K562 (cell line): ENCODE measurements around the gene OXSM. TPM values are rescaled to one million over a fixed set of nuclear protein-coding genes. Genes with fewer than 3 reads are reported as not detected.

ENCODE experiments used
- ATAC-seq: fragments of 200-7000 bp; cut with Tn5 transposase; 3 replicates; pipeline ENCODE4 v1.9.1; 2020; ENCODE audit warnings: moderate library complexity
- BruUV-seq: library from RNA; stranded (reverse); fragments of 400-500 nt; replicated peaks from 2 replicates; lab custom pipeline; 2021; lab: Mats Ljungman, UMichigan
- CTCF ChIA-PET: fragments of 300-600 bp; formaldehyde crosslinking; extraction: SDS; loops from one replicate; lab custom pipeline; 2021; ENCODE audit warnings: low intra/inter-chr PET ratio; lab: Yijun Ruan, JAX
- POLR2A ChIA-PET: fragments of 300-600, 350-650 bp; sonication (Branson Sonifier 250); formaldehyde crosslinking; extraction: SDS; loops from one replicate; lab custom pipeline; 2021; ENCODE audit warnings: antibody characterized with exemption, inconsistent platforms; lab: Yijun Ruan, JAX
- DNase-seq, 4 experiments: peaks; one replicate each; pipeline versions ENCODE4 v3.0.0 to v3.0.0-alpha.2; 2011 to 2018; ENCODE audit warnings: low spot score in 3 of 4, mixed read lengths in 3 of 4; ENCODE audit errors: extremely low read depth in 1 of 4
- FAIRE-seq: peaks from 2 replicates; lab custom pipeline; 2011; peaks lifted over from hg19 to GRCh38; lab: Jason Lieb, UNC
- H2AFZ ChIP-seq: 2 replicates; pipeline ENCODE4 v1.6.0; 2011; ENCODE audit warnings: low read depth, low read length, control low read depth, inconsistent platforms
- H3K27ac ChIP-seq: fragments of 200-600 bp; 3 replicates; pipeline ENCODE4 v1.8.0; 2011; ENCODE audit warnings: low read depth, mild to moderate bottlenecking, control low read depth, inconsistent platforms, low read length, moderate library complexity, mixed read lengths; ENCODE audit errors: extremely low read depth
- H3K27me3 ChIP-seq, 2 experiments: fragments of 300-600 bp in 1 of 2; 2 replicates in 1 of 2; 3 replicates in 1 of 2; pipeline versions ENCODE4 v1.6.0 to v1.8.0; 2011; ENCODE audit warnings: inconsistent platforms in 2 of 2, low read length in 2 of 2, mild to moderate bottlenecking in 1 of 2, mixed read lengths in 1 of 2, moderate library complexity in 1 of 2; ENCODE audit not compliant: control insufficient read depth in 2 of 2, insufficient read depth in 2 of 2
- H3K36me3 ChIP-seq: fragments of 300-600 bp; 3 replicates; pipeline ENCODE4 v1.8.0; 2011; ENCODE audit warnings: mild to moderate bottlenecking, low read length, inconsistent platforms; ENCODE audit not compliant: control insufficient read depth, insufficient read depth
- H3K4me1 ChIP-seq, 2 experiments: fragments of 200-600 bp in 1 of 2; replicated peaks in 1 of 2; 2 replicates in 1 of 2; 3 replicates in 1 of 2; pipeline versions ENCODE4 v1.5.1 to v1.8.0; 2011; ENCODE audit warnings: inconsistent platforms in 2 of 2, low read length in 2 of 2, mild to moderate bottlenecking in 1 of 2, mixed read lengths in 1 of 2, moderate library complexity in 1 of 2; ENCODE audit not compliant: control insufficient read depth in 2 of 2, insufficient read depth in 2 of 2
- H3K4me2 ChIP-seq: 2 replicates; pipeline ENCODE4 v1.6.1; 2011; ENCODE audit warnings: low read length, control low read depth, inconsistent platforms, mixed read lengths; ENCODE audit not compliant: insufficient read depth
- H3K4me3 ChIP-seq: fragments of 200-600 bp; sonication (generic), shearing (Covaris generic); 2 replicates; pipeline ENCODE4 v1.5.1; 2016; ENCODE audit warnings: control low read depth, inconsistent platforms
- H3K79me2 ChIP-seq: fragments of 200-600 bp; 3 replicates; pipeline ENCODE4 v1.8.0; 2011; ENCODE audit warnings: low read length, inconsistent platforms; ENCODE audit not compliant: control insufficient read depth, insufficient read depth
- H3K9ac ChIP-seq, 2 experiments: 2 replicates each; pipeline versions ENCODE4 v1.6.0 to v1.6.1; 2011; ENCODE audit warnings: low read depth in 2 of 2, low read length in 2 of 2, control low read depth in 1 of 2, inconsistent platforms in 1 of 2, mild to moderate bottlenecking in 1 of 2, mixed read lengths in 1 of 2; ENCODE audit not compliant: insufficient read depth in 1 of 2
- H3K9me1 ChIP-seq: one replicate; pipeline ENCODE4 v1.6.0; 2011; ENCODE audit warnings: inconsistent platforms, mild to moderate bottlenecking, low read length, moderate library complexity; ENCODE audit not compliant: control insufficient read depth, insufficient read depth
- H3K9me3 ChIP-seq: replicated peaks from 2 replicates; pipeline ENCODE4 v1.5.1; 2011; ENCODE audit warnings: low read depth, low read length, inconsistent platforms; ENCODE audit not compliant: control insufficient read depth, insufficient read depth
- H4K20me1 ChIP-seq: replicated peaks from 2 replicates; pipeline ENCODE4 v1.6.1; 2011; ENCODE audit warnings: low read length, inconsistent platforms, mixed read lengths; ENCODE audit not compliant: control insufficient read depth, insufficient read depth
- BRF2 ChIP-seq: IDR thresholded peaks from 3 replicates; pipeline ENCODE4 v1.6.1; 2011; ENCODE audit warnings: borderline replicate concordance, mild to moderate bottlenecking; ENCODE audit not compliant: insufficient read length, insufficient read depth
- C11orf30 ChIP-seq: fragments of 450-650 bp; IDR thresholded peaks from 2 replicates; pipeline ENCODE4 v1.6.1; 2016; ENCODE audit warnings: low read depth, mild to moderate bottlenecking
- ELF1 ChIP-seq: fragments of 200-800 bp; sonication (Bioruptor generic); IDR thresholded peaks from 2 replicates; pipeline ENCODE4 v1.6.1; 2016; ENCODE audit warnings: missing genetic modification characterization, missing compliant biosample characterization
- ETS1 ChIP-seq: conservative IDR thresholded peaks from 2 replicates; pipeline ENCODE4 v1.6.1; 2011; ENCODE audit warnings: low read depth, mild to moderate bottlenecking, low read length; ENCODE audit not compliant: control insufficient read depth
- HIVEP1 ChIP-seq: fragments of 250-450 bp; sonication (Bioruptor Pico); IDR thresholded peaks from 2 replicates; pipeline ENCODE4 v1.4.0; 2020; ENCODE audit warnings: mild to moderate bottlenecking
- OTX1 ChIP-seq: fragments of 450-650 bp; formaldehyde crosslinking; IDR thresholded peaks from 2 replicates; pipeline ENCODE4 v1.4.0; 2022; ENCODE audit warnings: mild to moderate bottlenecking
- PHB2 ChIP-seq: fragments of 450-650 bp; IDR thresholded peaks from 2 replicates; pipeline ENCODE4 v1.6.1; 2017; ENCODE audit warnings: low read depth
- POU5F1 ChIP-seq: fragments of 150-350 bp; IDR thresholded peaks from 2 replicates; pipeline ENCODE4 v1.6.1; 2014; ENCODE audit warnings: borderline replicate concordance, low read length, low read depth, mild to moderate bottlenecking; ENCODE audit not compliant: partially characterized antibody
- ZBED1 ChIP-seq: IDR thresholded peaks from 2 replicates; pipeline ENCODE4 v1.6.1; 2014
- ZNF232 ChIP-seq: sonication (generic); formaldehyde crosslinking; IDR thresholded peaks from 2 replicates; pipeline ENCODE4 v1.8.0; 2022; ENCODE audit warnings: mild to moderate bottlenecking, missing genetic modification reagents
- ZNF239 ChIP-seq: fragments of 250-450 bp; sonication (Bioruptor Pico); IDR thresholded peaks from 2 replicates; pipeline ENCODE4 v1.4.0; 2020; ENCODE audit warnings: mild to moderate bottlenecking
- WGBS: fragments of 100-300 bp; shearing (Covaris generic); methylation state at CpG from one replicate; pipeline ENCODE4 v1.1.6; 2016; ENCODE audit warnings: low coverage, mixed read lengths; ENCODE audit not compliant: insufficient coverage; ENCODE audit errors: missing lambda C conversion rate; 5-methylcytosine and 5-hydroxymethylcytosine counted together
- in situ Hi-C: fragments of 300-500 bp; cut with MboI; formaldehyde crosslinking; loops from 4 replicates; pipeline ENCODE4 v1.15.0; 2018; ENCODE audit warnings: inconsistent platforms, mixed read lengths
- intact Hi-C: fragments of 100-400 bp; cut with micrococcal nuclease; formaldehyde crosslinking; loops from 2 replicates; pipeline ENCODE4 v1.14.2; 2022
- polyA plus RNA-seq, 8 experiments: library from polyadenylated mRNA; depleted of rRNA in 4 of 8; stranded (reverse) in 5 of 8; unstranded in 3 of 8; fragments of >200 nt; fragmentation: Nextera tagmentation in 2 of 8; fragmentation: Illumina TruSeq in 1 of 8; extraction: Ambion mirVana in 2 of 8; extraction: Trizol in 1 of 8; gene quantifications; 2 replicates each; pipeline versions ENCODE4 v1.2.1 to v1.2.3, GENCODE V29; 2011 to 2014; ENCODE audit warnings: inconsistent platforms in 1 of 8, missing spikeins in 1 of 8
- total RNA-seq, 7 experiments: library from RNA; depleted of rRNA in 6 of 7; stranded (reverse); fragments of >200 nt in 6 of 7; fragmentation: Illumina TruSeq in 2 of 7; extraction: Trizol in 2 of 7; gene quantifications; 2 replicates each; pipeline versions ENCODE4 v1.2.1 to v1.2.3, GENCODE V29; 2011 to 2021; ENCODE audit warnings: low replicate concordance in 1 of 7

The OXSM gene
- total and polyA plus RNA-seq, 9 of the 15 experiments (the other 6 are each of a cell fraction or from before 2014, with no cell fraction given), result 24.0 to 107 (median 34.0) TPM

- no peak overlapping the region for H3K4me3 ChIP-seq
- H3K9me3 ChIP-seq, result no peaks in the 10 kb centered on the region
- no peak overlapping the region for H3K9ac ChIP-seq
- H4K20me1 ChIP-seq, result no peaks in the 10 kb centered on the region
- no peak overlapping the region for H3K27ac ChIP-seq
- H2AFZ ChIP-seq, result no peak overlapping the region
- POLR2A ChIA-PET, result interaction anchor here (2.1 kb wide), 1 partner anchor 9 kb away, joined by 4 read pairs; no protein-coding TSS in a partner anchor
- CTCF ChIA-PET, result no interaction called here
- BruUV-seq, result no TSS peak
- no peak for ATAC-seq
- FAIRE-seq, result no peak
- H3K79me2 ChIP-seq, result no peaks in the 10 kb centered on the region
- intact Hi-C loops (no loop called here), in situ Hi-C loops (no loop called here)
- 0% methylated on average over 2 of the region's 2 CpGs for WGBS
- no peak for DNase-seq
- no peaks in the 10 kb centered on the region for H3K9me1 ChIP-seq
- H3K4me2 ChIP-seq, result no peak overlapping the region
- no peaks in the 10 kb centered on the region for H3K4me1 ChIP-seq
- H3K36me3 ChIP-seq, result no peaks in the 10 kb centered on the region
- TF ChIP-seq ETS1, result no peak
- peaks cover 5 to 16% of the 10 kb centered on the region in 2 experiments; a peak in 1 of 5 replicates for H3K27me3 ChIP-seq
Measured at GRCh38 chr3:25803833-25804232, 13.9 kb downstream of the OXSM start.

GRCh38 chr3:25804676-25805075 is 14.8 kb downstream of the OXSM start:
- no peak overlapping the region for H3K4me3 ChIP-seq
- H3K9me3 ChIP-seq, result no peaks in the 10 kb centered on the region
- H3K36me3 ChIP-seq, result no peaks in the 10 kb centered on the region
- BruUV-seq, result no TSS peak
- ChIA-PET POLR2A (no interaction called here), CTCF (no interaction called here)
- H4K20me1 ChIP-seq, result no peaks in the 10 kb centered on the region
- 0% methylated on average over 1 of the region's 1 CpG for WGBS
- H3K27ac ChIP-seq, result no peak overlapping the region
- DNase-seq, result no peak
- no peak overlapping the region for H3K4me2 ChIP-seq
- no peaks in the 10 kb centered on the region for H3K79me2 ChIP-seq
- ATAC-seq, result no peak
- no peak for FAIRE-seq
- H3K9ac ChIP-seq, result no peak overlapping the region
- no peaks in the 10 kb centered on the region for H3K9me1 ChIP-seq
- H3K4me1 ChIP-seq, result no peaks in the 10 kb centered on the region
- in situ Hi-C loops, result no loop called here
- H3K27me3 ChIP-seq, result peaks cover 7 to 19% of the 10 kb centered on the region in 2 experiments; a peak in 3 of 5 replicates
- no peak overlapping the region for H2AFZ ChIP-seq
- intact Hi-C loops, result no loop called here
- TF ChIP-seq BRF2 (no peak), OTX1 (CRISPR knock-in tag) (no peak), HIVEP1 (CRISPR knock-in tag) (no peak), ZNF239 (no peak), C11orf30 (no peak), ZBED1 (no peak), ELF1 (tag) (no peak), POU5F1 (no peak), ZNF232 (0 out of 2 replicates have a peak, but pooled peaks have one; percentile 48), PHB2 (no peak)
